ENCODE measurements around the gene SMAD9. TPM values are rescaled to one million over a fixed set of nuclear protein-coding genes. Genes with fewer than 3 reads are reported as not detected.

Gene SMAD9
- total RNA-seq, 1 experiment from 2014 or later: 1.1 TPM

DNA sequence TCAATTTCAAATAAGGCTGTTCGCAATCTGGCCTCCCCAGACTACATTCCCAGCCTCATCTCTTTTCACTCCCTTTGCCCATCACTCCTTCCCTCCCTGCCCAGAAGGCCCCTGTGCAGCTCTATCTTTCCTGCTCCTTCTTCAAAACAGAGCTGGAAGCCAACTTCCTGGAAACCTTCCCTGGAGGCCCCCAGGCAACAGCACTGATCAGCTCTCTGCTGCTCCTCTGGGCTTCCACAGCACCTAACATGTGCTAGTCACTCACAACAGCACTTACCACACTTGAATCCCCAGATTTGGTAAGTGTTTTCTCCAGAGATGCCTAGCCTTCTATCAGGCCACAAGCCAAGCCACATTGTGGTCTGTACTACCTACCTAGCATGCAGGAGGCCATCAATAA is 9.5 kb downstream of the SMAD9 start:
- H2BK12ac ChIP-seq (ENCODE audit: insufficient read length, low read depth, low read length): no peak overlapping the region
- H3K23me2 ChIP-seq (ENCODE audit: insufficient read length, low read depth, low read length, poor library complexity, severe bottlenecking): no peaks in the 10 kb centered on the region
- no peak overlapping the region for H3K23ac ChIP-seq (ENCODE audit: insufficient read length, low read depth, low read length)
- TF ChIP-seq CTCF (conservative IDR thresholded peaks at IDR 0.05): no peak
- no peaks in the 10 kb centered on the region for H3K79me1 ChIP-seq (ENCODE audit: insufficient read depth, low read depth, low read length, poor library complexity, severe bottlenecking)
- no peak overlapping the region for H3K27ac Mint-ChIP-seq
- no peak overlapping the region for H3T11ph ChIP-seq (ENCODE audit: low read length)
- no peak overlapping the region for H3K9ac ChIP-seq (ENCODE audit: extremely low read depth, insufficient read length, low read length)
- no peak overlapping the region for H4K91ac ChIP-seq (ENCODE audit: insufficient read length, low read depth, low read length)
- 0 out of 4 replicates have a peak, but pooled peaks cover 0 to 2% of the 10 kb centered on the region in 2 experiments for H3K4me1 Mint-ChIP-seq
- H2BK120ac ChIP-seq (ENCODE audit: low read depth, low read length, poor library complexity, severe bottlenecking): no peak overlapping the region
- H3K9me3 ChIP-seq (ENCODE audit: control insufficient read depth, low read depth, low read length): no peaks in the 10 kb centered on the region
- no peak overlapping the region for H2BK5ac ChIP-seq (ENCODE audit: insufficient read length, low read length)
- no peak overlapping the region for H3K14ac ChIP-seq (ENCODE audit: insufficient read depth, low read length)
- DNase-seq: no peak
- H2BK15ac ChIP-seq (ENCODE audit: low read depth, low read length): no peak overlapping the region
- no peak overlapping the region for H3K27ac ChIP-seq (ENCODE audit: insufficient read length, low read depth, low read length)
- H3K4me3 Mint-ChIP-seq: no peak overlapping the region
- H2BK20ac ChIP-seq (ENCODE audit: low read depth, low read length, poor library complexity, severe bottlenecking): no peak overlapping the region
- H2AFZ ChIP-seq (ENCODE audit: low read length): no peak overlapping the region
- no peak overlapping the region for H4K8ac ChIP-seq (replicated peaks; ENCODE audit: insufficient read length, low read depth, low read length)
- H3K79me2 ChIP-seq (ENCODE audit: insufficient read depth, low read length): no peaks in the 10 kb centered on the region
- H3K4me2 ChIP-seq (ENCODE audit: insufficient read depth, insufficient read length, low read length): no peak overlapping the region
- no CpG with 5 or more reads among the region's 1 CpG for WGBS (ENCODE audit: extremely low coverage, insufficient read length, low lambda C conversion rate)
- H2AK5ac ChIP-seq (ENCODE audit: insufficient read length, low read length): no peak overlapping the region
- H3K4me1 ChIP-seq (ENCODE audit: insufficient read depth, low read length): no peaks in the 10 kb centered on the region
- no peak overlapping the region for H4K5ac ChIP-seq (ENCODE audit: insufficient read length, low read depth, low read length)
- H3K18ac ChIP-seq (ENCODE audit: insufficient read length, low read depth, low read length): no peak overlapping the region
- no peaks in the 10 kb centered on the region for H3K9me3 Mint-ChIP-seq
- H3K4ac ChIP-seq (ENCODE audit: low read depth, low read length): no peak overlapping the region
- H3K27me3 Mint-ChIP-seq (ENCODE audit: low read depth): no peaks in the 10 kb centered on the region; the same call in 1 of the 2 replicates
- H4K20me1 ChIP-seq (ENCODE audit: control insufficient read depth, insufficient read depth, insufficient read length): no peaks in the 10 kb centered on the region
- no peaks in the 10 kb centered on the region for H3K27me3 ChIP-seq (ENCODE audit: insufficient read depth, low read length)
- H3K56ac ChIP-seq (ENCODE audit: insufficient read length, low read depth, low read length): no peak overlapping the region
- H3K36me3 Mint-ChIP-seq (ENCODE audit: insufficient read depth in 1 of 3, low read depth in 3 of 3): no peaks in the 10 kb centered on the region
